GM19035 (cell line): Measurements from ENCODE around the gene GNG2.

Experiments used
- ATAC-seq: cut with Tn5 transposase; IDR thresholded peaks from one replicate; pipeline ENCODE4 v1.9.1; 2021; ENCODE audit not compliant: unreplicated experiment

GNG2 gene

DNA sequence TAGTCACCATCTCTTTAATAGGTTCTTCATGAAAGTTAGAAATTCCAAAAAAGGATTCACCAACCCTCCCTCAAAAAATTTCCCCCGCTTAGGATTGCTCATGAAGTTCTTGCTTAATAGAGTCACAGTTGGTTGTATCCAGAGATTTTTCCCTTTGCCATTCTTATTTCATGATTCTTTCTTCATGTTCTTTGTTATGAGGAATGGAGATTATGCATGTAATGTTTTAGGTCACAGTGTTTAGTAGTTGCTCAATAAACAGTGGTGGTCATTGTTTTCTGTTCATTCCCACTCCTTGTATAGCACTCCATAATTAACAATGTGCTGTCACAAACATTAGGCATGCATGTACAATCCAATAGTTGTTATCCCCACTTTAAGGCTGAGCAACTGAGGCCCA is 77.7 kb downstream of the GNG2 start:
- no peak for ATAC-seq

DNA sequence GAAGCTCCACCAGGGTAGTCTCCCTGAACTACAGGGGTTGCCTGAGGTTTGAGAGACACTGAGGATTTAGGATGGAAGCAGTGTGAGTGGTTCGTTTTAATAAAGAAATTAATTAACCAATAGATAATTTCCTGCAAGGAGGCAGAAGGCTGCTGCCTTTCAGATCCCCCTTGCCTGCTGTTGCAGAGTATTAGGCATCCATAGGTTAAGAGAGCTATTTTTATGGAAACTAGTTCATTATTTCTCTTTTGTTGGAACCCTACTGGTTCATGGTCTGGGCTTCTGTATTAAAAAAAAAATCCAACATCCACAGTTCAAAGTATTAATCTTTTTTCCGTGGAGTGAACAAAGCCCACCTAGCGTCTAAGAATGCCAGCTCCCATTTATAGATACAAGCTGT is 78.4 kb downstream of the GNG2 start:
- ATAC-seq, result no peak

DNA sequence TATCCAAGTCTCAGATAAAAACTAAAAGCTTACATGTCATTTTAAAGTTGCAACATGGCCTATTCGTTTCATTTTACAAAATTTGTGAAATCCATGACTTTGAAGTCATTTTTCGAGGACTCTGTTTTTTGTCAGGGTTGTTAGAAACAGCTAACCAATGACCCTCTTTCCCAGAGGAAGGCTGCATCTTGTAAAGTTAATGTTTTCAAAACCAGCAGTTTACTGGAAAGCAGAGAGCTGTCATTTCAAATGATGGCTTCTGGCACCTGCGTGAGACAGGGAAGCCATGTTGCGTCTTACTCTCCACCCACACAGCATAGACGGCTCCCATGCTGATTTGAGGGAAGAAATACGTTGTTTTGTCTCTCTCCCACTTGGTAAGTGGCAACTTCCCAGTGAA is 78.8 kb downstream of the GNG2 start:
- ATAC-seq, result no peak

DNA sequence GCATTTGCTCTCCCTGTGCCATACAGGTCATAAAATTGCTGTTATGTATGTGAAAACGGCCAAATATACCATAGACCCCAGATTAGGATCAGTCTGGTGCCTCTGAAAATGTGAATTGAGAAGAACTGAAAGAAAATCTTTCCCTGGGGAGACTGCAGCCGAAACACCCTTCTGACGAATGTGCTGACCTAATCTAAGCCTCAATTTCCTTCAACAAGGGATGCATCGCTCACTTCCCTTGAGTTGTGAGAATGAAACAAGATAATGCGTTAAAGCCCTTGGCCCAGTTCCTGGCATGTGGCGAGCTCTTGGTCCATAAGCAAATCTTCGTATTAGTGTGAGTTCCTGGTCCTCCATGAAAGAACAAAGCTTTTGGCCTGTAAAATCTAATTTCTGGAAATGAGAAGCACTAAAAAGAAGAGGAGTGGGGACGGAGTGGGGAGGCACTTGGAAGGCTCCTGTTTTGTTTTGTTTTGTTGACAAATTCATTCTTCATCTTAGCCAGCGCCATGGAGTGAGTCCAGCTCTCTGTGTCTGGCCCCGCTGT is 79.4 kb downstream of the GNG2 start:
- ATAC-seq, result no peak

DNA sequence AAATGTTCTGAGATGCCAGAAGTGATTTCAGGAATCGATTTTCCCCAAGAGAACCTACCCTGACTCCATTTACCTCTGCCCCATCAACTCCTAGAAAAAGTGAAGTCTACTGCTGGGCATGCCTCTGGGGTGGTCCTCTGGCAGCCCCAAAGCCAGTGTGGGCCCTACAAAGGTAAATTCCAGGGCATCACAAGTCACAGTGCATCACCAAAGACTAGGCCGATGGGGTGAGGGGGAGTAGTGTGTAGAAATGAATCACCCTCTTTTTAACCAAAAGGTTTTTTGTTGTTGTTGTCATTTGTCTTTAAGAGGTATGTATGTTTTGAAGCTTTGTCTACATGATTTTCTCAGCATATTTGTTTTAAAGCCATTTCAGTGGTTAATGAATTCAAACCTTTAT is 82.6 kb downstream of the GNG2 start:
- no peak for ATAC-seq

DNA sequence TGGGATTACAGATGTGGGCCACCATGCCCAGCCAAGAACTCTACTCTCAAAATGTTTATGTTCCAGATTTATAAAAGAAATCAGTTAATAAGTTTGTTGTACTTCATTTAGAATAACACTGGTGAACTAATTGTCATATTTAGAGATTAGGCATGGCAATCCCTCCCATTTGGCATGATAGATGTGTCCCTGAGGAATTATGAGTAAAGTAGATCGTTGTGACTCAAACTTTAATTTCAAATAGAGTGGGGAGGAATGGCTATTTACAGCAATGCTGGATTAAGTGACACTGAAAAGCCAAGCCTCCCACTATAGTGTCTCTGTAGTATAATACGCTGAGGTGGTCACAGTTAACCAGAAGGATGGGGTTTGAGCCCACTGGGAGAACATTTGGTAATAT is 89.6 kb downstream of the GNG2 start:
- ATAC-seq, result no peak

DNA sequence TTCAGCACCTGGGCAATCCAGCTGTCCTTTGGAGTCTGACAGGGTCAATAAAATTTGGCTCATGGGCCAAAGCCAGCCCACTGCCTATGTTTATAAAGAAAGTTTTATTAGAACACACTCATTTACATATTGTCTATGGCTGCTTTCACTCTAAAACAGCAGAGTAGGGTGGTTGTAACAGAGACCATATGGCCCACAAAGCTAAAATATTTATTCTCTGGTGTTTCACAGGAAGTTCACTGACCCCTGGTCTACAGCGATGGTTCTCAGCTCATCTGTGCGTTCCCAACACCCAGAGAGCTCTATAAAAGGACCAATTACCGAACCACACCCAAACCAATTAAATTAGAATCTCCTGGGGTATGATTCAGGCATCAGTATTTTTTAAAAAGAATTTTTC is 91.2 kb downstream of the GNG2 start:
- no peak for ATAC-seq

DNA sequence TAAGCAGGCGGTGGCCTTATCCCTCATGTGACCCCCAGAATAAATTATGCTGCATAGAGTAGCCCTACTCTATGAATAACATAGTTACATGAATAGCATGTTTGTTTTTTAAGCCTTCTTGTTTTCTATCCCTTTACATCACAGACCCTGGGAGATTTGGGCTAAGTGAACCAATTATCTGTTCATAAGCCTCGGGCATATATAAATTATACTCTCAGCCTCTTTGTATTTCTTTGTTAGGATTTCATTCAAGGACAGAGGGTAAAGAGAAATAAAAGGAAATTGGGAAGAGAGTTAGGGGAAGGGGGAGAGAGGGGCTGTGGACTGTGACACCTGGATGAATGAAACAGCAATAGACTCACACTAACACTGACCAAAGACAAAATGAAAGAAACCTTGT is 93.6 kb downstream of the GNG2 start:
- ATAC-seq, result no peak

DNA sequence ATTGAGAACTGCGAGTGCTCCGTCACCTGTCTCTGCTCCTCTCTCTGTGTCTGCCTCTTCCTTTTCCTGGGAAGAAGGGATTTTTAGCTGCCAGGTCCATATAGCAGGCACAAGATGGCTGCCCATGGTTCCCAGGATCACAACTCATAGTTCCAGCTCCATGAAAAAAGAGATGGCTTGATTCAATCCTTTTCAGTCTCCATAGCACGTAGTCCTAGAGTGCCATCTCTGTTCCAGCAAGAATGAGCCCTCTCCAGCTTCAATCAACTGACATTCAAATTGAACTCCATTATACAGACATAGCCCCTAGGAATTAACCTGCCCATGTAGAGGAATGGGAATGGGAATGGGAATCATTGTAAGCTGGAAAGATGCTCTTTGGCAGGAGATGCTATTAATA is 94.2 kb downstream of the GNG2 start:
- no peak for ATAC-seq

DNA sequence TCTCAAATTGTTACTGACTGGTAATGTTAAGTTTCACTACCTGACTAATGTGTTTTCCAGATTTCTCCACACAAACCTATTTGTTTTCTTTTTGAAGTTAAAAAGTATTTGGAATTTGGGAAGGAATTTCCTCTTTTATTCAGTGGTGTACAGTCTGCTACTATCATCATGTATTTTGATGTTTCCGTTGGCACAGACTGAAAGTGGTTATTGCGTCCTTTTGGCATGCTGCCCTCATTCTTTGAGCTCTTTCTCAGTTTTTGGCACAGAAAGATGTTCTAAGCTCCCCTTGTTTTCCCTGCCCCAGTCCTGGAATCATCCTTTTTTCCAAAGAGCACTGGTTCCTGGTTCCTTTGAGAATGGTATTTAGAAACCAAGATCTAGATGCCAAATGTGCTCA is 97.5 kb downstream of the GNG2 start:
- ATAC-seq, result no peak

DNA sequence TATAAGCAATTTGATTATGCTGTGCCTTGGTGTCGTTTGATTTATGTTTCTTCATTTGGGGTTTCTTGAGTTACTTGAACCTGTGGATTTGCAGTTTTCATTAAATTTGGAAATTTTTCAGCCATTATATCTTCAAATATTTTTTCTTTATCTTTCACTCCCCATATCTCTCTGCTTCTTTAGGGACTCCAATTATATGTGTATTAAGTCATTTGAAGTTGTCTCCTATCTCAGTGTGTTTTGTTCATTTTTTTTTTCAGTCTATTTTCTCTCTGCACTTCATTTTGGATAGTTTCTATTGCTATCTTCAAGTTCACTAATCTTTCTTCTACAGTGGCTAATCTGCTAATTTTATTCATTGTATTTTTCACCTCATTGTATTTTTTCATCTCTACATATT is 99.5 kb downstream of the GNG2 start:
- ATAC-seq, result no peak

DNA sequence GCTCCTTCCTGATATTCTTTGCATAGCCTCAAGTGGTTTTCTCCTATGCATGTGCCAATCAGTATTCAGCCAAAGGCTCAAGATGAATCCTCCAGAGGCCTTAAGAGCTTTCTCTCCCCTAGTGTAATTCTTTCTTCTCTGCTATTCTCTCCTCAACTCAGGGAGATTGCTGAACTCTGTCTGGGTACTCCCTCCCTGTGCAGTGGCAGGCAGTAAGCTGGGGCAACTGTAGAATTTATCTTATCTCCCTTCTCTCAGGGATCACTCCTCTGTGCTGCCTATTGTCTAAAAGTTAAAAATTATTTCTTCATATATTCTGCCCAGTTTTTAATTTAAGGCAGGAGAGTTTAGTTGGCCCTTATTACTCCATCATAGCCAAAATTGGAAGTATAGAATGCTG is 100.5 kb downstream of the GNG2 start:
- no peak for ATAC-seq

DNA sequence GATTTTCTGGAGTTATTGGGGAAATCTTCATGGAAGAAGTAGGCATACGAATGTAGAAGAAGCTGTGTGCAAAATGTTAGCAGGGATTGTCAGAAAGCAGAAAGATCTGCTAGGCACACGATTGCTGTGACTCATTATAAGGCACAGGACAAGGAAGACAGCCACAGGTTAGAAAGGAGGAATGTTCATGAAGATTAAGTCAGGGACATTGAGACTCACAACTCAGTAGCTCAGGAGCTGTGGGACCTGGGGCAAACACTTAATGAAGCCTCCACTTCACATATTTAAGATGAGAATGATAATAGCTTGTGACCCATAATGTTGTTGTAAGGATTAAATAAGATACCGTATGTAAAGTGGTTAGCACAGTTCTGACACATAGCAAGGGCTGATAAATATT is 102.3 kb downstream of the GNG2 start:
- ATAC-seq, result no peak

DNA sequence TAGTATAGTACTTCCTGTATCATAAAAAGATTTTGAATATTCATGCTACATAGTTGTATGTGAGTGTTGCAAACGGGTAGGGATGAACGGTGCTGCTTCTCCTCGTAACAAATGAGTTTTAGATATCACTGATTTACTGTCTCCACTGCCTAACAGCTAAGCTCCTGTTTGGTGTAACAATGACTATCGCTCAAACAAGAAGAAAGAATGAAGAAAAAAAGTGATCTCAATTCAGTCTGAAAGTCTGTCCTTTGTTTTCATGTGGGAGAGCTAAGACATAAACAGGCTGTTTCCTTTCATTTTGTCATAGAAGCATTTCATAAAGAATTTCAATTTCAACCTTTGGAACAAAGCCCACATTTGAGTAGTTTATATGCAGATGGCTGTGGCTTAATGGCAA is 102.9 kb downstream of the GNG2 start:
- no peak for ATAC-seq

DNA sequence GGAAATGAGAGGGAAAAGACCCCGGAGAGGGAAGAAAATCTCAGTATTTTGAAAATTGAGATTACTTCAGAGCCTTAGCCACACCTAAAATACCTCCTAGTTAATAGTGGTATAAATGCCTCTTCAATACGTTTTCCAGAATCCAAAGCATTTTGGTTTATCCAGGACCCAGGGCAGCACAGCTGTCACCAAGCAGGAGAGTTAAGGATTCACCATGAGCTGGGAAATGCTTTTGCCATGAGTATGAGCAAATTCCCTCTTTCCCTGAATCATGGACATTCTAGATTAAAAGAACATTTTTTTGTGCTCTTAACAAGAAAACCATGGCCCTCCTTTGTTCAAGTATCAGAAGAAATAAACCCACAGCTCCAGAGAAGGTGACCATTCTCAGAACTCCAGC is 107.1 kb downstream of the GNG2 start:
- no peak for ATAC-seq

DNA sequence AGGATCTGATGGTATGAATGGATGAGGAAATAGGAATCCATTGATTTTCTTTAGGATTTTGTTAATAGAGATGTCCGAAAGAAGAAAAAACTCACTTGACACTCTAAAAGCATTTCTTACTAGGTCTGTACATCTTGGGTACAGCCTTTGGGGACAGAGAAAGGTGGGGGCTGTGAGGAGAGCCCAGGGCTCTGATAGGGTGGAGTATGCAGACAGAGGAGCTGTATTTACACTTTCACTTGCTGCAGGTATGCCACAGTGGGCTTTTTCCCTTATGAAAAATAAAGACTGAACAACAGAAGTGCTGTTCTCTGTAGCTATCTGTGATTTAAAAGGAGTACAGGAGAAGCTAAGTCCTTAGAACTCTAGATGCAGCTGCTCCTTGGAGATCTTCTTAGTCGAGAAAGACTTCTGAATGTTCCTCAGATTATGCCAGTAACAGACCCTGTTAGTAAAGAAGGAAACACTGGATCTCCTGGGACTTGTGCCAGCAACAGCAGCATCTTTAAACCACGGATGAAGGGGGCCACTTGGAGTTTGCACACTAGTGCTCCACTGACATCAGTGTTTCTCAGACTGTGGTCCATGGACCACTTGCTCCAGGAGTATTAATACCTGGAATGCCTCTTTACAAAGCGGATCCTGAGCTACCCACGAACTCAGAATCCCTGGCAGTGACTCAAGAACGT is 109.6 kb downstream of the GNG2 start:
- no peak for ATAC-seq

DNA sequence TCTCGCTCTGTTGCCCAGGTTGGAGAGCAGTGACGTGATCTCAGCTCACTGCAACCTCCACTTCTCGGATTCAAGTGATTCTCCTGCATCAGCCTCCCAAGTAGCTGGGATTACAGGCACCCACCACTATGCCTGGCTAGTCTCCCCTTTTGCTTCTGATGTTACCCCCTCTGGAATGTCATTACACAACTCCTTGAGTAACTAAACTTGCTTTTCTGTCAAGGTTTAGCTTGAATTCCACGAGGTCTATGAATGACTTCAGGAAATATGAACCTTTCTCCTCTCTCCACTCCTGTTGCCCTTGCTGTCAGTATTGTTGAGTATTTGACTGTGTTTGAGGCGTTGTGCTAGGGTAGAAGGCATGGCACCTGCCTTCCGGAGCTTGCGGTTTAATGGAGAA is 112.2 kb downstream of the GNG2 start:
- ATAC-seq, result no peak

DNA sequence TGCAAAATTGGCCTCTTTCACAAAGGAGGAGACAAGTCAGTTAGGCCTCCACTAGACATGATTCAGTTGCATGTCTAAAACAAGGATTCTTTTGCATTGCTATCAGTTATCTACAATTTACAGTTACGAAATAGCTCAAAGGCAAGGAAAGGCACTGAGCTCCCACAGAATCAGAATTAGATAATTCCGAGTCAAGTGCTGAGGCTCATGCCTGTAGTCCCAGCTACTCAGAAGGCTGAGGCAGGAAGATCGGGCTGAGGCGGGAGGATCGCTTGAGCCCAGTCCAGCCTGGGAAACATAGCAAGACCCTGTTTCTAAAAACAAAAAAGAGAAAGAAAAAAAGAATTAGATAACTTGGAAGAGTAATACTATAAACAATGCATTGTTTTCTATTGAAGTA is 116.7 kb downstream of the GNG2 start:
- no peak for ATAC-seq

DNA sequence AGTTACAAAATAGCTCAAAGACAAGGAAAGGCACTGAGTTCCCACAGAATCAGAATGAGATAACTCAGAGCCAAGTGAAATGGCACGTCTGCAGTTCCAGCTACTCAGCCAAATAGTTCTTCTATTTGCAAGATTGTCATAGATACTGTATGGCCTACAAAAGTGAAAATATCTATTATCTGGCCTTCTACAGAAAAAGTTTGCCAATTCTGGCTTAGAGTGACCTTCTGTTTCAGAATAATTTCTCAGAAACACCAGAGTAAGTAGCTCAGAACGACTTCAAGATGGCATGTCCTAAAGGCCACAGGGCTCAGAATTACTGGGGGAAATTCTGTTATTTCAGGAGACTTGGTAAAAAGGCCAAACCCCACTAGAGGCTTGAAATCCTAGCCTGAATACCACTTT is 118.3 kb downstream of the GNG2 start:
- ATAC-seq, result no peak

DNA sequence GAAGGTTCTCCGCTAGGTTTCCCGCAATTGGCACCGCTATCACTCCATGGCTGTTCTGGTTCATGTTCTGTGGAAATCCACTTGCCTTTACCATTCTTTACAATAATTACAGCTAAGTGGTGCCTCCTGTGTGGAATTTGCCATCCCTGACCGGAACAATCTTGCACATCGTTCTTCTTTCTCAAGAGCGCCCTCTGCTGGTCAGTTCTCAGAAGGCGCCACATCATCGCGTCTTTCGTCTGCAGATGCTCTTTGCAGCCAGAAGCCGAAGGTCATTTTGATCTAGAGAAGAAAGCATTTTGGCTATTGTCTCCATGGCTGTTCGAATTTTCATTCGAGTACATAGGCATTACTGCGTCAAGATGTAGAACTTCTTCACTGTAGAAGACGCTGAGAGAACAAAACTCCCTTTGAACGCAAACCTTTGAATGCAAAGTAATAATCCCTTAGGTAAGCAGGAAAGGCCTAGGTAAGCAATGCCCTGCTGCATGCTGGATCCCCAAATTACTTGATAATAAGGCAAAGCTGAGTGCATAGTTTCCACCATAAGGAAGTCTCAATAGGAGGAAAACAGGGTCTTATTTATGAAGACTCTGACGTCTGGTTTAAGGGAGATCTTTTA is 118.8 kb downstream of the GNG2 start:
- peak; percentile 67 for ATAC-seq

DNA sequence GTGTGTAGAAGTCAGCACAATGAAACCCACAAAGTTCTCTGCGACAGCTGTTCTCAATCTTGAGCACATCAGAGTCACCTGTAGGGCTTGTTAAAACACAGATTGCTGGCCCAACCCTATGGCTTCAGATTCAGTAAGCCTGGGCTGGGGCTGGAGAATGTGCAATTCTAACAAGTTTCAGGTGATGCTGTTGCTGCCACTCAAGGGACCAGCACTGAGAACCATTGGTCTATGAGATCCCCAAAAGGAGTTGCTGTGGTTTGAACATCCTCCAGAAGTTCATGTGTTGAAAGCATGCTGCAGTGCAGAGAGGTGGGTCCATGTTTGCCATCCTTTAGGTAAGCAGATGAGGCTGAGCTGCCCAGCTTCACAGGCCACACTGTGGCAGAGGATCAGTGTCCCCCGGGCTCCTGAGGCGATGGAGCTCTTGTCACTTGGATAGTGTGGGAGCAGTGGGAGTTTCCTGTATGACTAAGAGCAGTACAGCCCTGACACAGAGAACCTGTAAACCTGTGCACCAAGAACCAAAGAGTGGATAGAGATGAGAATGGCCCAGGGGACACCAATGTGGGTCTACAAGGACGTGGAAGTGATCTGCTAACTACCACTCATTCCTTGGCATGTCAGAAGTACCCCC is 120.9 kb downstream of the GNG2 start:
- peak; percentile 49 for ATAC-seq

DNA sequence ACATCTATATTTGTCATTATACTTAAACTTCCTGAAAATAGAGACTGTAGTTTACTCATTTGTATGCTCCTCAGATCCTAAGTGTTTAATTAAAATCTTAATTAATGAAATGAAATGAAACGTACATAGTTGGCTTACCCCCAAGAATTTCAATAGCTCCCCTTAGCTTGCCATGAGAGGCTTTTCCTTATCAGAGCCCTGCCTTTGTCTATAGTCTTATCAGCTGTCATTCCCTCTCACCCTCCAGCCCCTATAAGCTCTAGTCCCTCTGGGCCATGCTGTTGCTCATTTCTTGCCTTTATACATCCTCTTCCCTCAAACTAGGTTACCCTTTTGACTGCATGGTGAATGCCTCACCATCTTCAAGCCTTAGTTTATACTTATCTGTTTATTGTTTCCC is 127.8 kb downstream of the GNG2 start:
- ATAC-seq, result no peak
